ENCODE results near the gene SZRD1.

Gene SZRD1

DNA sequence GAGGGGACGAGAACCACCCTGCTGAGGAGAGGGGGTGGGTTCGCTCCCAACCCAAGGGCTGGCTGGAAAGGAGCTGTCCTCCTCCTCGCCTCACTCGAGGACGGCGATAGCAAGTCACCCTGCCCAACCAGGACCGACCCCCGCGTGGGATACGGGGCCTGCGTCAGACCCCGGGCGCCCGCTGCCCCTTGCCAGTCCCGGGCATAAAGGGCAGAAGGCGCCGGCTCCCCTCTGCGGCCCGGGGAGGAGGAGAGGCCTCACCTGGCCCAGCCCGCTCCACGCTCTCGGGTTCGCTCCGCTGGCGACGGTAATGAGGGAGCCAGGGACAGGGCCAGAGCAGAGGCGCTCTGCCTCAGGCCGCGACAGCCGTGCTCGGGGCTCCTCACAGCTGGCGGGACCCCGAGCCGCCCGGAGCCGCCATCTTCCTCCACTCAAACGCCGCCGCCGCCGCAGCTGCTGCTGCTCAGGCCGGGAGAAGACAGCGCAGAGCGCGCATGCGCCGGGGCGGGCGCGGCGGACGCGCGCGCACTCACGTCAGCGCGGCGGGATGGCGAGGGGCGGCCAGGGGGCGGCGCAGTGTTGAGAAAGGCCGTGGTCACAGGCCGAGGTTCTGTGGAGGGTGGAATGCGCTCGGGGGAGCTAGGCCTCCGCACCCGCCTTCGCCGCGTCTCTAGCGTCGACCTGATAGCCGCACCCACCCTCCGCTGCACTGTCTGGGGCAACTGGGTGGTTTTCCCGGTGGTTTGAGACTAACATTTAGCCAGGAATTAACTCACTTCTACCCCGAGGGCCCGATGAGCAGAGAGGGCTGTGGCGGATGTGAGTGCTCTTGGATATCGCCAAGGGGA is 14.8 kb upstream of the SZRD1 start, which contains the start of gene FBXO42:
TSS of gene FBXO42 (minus strand) at position 487 of the 848 bp plus-strand sequence. CDS start 37,062 bp downstream, outside the sequence.
- no peak for TF ChIP-seq GATA3 (IDR thresholded peaks at IDR 0.05; ENCODE audit: low read depth, low read length)
- TF ChIP-seq GATA2 (IDR thresholded peaks at IDR 0.05; ENCODE audit: low read depth, low read length), result no peak; the same call in 1 of the 2 replicates

DNA sequence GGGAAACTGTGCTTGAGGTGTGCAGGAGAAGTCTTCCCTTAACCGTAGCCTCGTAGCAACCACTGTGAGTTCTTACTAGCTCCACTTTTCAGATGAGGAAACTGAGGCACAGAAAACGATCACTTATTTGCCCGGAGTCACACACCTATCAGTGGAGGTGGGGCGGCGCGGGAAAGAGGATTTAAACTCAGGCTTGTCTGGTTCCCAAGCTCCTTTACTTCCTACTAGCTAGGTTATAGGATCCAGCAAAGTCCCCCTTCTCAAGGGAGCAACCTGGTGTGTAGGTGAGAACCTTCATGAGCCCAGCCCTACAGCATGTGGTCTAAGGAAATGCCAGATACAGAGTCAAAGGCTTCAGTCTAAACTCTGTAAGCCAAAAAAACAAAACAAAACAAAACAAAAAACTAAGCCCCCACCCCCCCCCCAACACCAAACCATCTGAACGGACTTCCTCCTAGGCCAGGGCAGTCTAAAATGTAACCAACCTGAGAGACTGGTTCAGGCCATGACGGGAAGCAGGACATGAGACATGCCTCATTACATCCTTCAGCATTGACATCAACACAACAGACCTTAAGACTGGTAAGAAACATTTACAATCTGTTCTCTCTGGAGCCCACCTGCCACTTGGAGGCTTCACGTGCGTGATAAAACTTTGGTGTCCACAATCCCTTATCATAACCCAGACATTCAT is 14.1 kb upstream of the SZRD1 start:
- TF ChIP-seq GATA2 (IDR thresholded peaks at IDR 0.05; ENCODE audit: low read depth, low read length) (no peak), GATA3 (IDR thresholded peaks at IDR 0.05; ENCODE audit: low read depth, low read length) (no peak)

DNA sequence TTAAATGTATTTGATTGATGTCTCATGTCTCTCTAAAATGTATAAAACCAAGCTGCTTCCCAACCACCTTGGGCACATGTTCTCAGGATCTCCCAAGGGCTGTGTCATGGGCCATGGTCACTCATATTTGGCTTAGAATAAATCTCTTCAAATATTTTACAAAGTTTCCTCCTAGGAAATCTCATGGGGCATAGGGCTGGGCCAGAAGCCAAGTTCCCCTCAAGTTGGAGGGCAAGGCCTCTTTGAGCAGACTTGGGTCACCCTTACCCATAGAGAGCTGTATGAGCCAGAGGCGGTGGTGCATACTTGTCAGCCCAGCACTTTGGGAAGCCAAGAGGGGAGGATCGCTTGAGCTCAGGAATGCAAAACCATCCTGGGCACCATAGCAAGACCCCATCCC is 12.4 kb upstream of the SZRD1 start:
- TF ChIP-seq GATA2 (IDR thresholded peaks at IDR 0.05; ENCODE audit: low read depth, low read length) (no peak), GATA3 (IDR thresholded peaks at IDR 0.05; ENCODE audit: low read depth, low read length) (no peak)

DNA sequence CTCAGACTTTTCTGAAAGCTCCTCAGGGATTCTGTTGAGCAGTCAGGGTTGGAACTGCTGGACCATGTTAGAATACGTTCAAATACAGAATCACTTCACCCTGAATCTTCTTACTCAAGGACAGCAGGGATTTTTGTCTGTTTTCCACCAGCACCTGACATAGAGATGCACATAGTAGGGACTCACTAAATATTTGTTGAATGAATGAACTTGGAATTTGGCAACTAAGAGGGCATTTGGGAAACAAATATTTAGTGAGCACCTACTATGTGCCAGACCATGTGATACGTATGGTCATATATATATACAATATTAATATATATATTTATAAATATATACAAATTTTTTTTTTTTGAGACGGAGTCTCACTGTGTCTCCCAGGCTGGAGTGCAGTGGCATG is 10.2 kb upstream of the SZRD1 start:
- no peak for TF ChIP-seq GATA3 (IDR thresholded peaks at IDR 0.05; ENCODE audit: low read depth, low read length)
- TF ChIP-seq GATA2 (IDR thresholded peaks at IDR 0.05; ENCODE audit: low read depth, low read length), result no peak

DNA sequence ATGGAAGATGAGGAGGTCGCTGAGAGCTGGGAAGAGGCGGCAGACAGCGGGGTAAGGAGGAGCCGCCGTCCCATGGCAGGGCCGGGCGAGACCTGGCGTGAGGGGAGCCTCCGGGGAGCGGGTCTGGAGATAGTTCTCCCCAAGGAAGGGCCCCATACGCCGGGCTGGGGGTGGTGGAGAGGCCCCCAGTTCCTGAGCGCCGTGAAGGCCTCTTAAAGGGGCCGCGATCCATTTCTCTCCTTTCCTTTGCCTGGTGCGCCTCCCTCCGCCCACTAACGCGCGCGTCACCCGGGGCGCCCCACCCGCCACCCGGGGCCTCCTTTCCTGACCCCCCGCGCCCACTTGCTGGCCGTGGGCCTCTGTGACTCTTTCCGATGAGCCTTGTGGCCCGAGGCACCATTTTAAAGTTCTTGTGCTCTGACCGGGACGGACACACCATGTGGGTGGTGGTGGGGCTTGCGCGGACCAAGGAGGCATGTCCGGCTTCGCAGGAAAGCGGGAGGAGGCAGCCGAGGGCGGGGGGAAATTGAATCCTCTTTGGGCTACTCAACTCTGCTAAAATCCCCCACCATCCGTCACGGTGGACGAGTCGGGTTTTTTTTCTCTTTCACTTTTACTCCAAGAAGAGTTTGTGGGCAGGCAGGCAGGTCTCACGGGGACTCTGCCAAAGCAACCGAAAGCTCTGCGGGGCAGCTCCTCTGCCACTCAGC is 371 bp downstream of the SZRD1 start:
- TF ChIP-seq GATA3 (IDR thresholded peaks at IDR 0.05; ENCODE audit: low read depth, low read length) (no peak), GATA2 (IDR thresholded peaks at IDR 0.05; ENCODE audit: low read depth, low read length) (no peak)

DNA sequence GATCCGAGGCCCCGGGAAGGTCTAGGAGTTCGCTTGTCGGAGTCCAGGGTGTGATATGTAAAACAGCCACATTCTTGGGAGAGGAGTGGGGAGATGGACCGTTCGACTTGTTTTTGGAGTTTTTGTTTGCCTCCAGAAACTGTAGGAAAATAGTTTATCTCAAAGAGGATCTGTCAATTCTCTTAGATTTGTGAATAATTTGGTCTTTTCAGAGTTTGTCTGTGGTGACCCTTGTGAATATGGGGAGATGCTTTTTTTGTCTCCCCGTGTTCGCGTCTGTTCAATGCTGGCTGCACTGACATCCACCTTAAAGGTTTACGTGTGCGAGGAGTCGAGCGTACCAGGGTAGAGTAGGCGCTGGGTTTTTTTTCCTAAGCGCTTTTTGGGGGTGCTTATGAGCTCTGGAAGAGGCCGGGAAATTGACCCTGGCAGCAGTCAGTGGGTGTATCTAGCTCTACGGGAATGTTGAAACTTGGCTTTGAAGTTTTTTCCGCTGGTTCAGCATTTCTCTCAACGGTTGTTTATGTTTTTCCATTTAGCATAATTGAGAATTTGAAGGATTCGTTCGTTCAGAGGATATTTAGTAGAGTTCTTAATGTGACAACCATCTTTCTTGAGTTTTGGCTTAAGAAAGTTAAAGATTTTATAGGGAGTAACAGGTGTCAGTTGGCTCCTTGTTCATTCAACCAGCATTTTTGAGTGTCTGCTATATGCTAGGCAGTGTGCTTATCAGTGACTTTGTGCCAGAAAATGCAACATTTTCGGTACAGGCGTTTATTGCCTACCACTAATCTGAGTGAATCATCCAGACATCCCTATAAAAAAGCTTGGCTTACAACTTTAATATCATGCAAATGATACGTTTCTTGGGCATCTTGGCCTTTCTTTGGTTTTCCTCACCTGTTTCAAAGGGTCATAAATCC is 1.2 kb downstream of the SZRD1 start:
- TF ChIP-seq GATA2 (IDR thresholded peaks at IDR 0.05; ENCODE audit: low read depth, low read length) (no peak), GATA3 (IDR thresholded peaks at IDR 0.05; ENCODE audit: low read depth, low read length) (no peak)

DNA sequence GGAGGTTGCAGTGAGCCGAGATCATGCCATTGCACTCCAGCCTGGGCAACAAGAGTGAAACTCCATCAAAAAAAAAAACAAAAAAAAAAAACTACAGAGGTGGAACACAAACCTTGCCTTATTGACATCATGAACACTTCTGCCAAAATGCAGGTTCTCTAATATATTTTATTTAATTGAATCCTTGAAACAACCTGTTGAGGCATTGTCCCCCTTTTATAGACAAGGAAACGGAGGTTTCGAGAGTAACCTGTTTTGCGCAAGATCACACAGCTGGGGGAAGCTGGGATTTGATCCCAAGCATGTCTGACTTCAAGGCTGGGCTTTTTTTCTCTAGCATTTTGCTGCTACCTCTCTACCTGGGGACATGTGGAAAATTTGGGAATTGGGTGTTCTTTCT is 2.8 kb downstream of the SZRD1 start:
- TF ChIP-seq GATA3 (IDR thresholded peaks at IDR 0.05; ENCODE audit: low read depth, low read length) (no peak), GATA2 (IDR thresholded peaks at IDR 0.05; ENCODE audit: low read depth, low read length) (no peak)

DNA sequence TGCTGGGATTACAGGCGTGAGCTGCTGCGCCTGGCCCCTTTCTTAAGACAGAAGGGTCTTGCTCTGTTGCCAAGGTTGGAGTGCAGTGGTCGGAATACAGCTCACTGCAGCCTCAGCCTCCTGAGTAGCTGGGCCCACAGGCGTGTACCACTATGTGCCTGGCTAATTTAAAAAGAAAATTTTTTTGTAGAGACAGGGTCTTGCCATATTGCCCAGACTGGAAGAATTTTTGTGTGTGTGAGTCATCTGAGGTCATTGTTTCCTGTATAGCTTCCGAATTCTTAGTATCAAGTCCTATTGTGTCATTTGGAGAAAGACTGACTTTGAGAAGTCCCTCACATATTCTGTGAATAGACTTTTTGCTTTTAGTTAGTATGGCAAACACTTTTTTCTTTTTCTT is 4.7 kb downstream of the SZRD1 start:
- TF ChIP-seq GATA3 (IDR thresholded peaks at IDR 0.05; ENCODE audit: low read depth, low read length), result no peak
- TF ChIP-seq GATA2 (IDR thresholded peaks at IDR 0.05; ENCODE audit: low read depth, low read length), result no peak

DNA sequence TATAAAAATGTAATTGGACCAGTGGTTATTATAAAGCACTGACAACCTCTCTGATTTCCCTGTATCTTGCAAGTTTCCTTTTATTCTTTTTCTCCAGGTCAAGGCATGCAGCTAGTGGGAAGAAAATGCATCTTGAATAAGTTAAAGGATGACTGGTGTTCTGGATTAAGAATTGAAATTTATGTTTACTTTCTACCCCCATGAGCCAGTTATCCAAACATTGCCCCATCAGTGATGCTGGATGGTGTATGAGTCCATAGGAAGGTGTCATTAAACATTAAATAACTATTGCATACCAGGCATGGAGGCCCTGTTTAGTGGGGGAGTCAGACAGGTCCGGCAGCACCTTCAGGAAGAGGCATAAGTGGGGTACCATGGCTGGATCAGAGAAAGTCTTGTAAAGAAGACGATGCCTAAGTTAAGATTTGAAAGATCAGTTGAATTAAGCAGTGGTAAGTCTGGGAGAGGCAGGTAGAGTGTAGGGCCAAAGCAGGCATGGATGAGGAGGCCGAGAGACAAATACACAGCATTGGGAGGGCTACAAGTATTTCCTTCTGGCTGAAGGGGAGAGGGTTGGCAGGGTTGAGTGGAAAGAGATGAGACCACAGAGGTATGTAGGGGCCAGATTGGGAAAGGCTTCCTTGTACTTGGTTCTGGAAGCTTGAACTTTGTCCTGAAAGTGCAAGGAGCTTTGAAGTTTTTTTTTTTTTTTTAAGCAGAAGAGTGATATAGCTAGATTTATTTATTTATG is 5.7 kb downstream of the SZRD1 start:
- TF ChIP-seq GATA3 (IDR thresholded peaks at IDR 0.05; ENCODE audit: low read depth, low read length) (no peak), GATA2 (IDR thresholded peaks at IDR 0.05; ENCODE audit: low read depth, low read length) (no peak)

DNA sequence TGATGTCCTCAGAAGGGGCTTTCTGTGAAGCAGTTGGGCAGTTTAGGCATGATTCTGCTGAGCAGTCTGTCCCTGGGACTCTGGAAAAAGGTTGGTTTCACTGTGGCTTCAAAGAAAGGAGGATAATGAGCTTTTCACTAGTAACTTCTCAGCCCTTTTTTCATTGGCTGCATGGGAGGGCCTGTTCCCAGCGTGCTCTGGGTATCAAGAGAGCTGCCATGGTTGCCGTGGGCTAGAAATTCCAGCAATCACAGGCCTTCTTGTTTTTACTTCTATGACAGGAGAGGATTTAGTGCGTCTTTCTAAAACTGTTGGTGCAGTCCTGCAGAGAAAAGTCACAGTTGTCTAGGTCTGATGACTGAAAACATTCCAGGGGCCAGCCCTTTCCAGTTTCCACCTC is 7.2 kb downstream of the SZRD1 start:
- TF ChIP-seq GATA2 (IDR thresholded peaks at IDR 0.05; ENCODE audit: low read depth, low read length) (no peak), GATA3 (IDR thresholded peaks at IDR 0.05; ENCODE audit: low read depth, low read length) (no peak)

DNA sequence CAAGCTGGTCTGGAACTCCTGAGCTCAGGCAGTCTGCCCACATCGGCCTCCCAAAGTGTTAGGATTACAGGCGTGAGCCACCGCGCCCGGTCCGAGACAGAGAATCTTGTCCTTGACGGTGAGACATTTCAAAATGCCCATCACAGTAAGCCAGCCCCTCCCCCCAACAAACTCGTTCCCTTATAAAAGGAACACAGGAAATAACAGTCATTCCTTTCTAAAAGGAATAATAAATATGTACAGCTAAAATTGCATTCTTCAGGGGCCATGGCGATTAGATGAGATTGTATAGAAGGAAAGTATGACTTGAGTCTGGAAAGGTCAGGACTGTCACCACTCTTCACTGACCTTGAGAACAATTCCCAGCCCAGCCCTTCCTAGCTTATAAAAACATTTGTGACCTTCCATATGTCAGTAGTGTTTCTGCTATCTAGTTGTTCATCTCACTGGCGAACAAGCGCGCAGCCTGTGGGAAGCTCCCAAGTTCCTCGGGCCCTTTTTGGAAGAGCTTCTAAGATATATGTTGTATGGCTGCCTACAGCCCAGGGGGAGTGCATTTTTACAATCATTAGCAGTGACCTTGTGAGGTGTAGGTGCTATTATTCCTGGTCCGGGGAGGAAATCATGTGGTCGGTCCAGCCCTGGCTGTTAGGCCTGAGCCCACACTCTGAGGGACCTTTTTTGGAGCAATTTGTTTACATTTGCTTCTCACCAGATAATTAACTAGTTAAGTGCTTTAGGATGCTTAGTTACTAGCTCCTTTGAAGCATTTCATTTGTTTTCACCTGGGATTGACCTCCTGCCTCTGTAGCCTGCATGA is 8.7 kb downstream of the SZRD1 start:
- no peak for TF ChIP-seq GATA3 (IDR thresholded peaks at IDR 0.05; ENCODE audit: low read depth, low read length)
- peak; percentile 38; the same call in 1 of the 2 replicates for TF ChIP-seq GATA2 (IDR thresholded peaks at IDR 0.05; ENCODE audit: low read depth, low read length)

DNA sequence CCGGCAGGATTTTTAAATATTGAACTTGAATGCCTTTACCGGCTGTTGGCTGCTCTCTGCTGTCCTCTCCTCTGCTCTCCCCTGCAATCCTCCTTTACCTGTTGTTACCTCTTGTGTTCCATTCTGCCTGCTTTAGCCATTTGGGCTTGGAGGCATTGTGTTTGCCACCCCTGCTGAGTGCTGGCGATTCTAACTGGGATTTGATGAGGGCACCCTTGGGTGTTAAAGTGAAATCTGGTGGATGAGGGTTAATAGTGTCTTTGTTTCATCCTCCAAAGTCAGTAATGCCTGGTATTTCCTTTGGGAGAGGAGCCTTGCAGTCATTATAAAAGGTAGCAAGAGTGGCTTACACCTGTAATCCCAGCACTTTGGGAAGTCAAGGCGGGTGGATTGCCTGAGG is 9.9 kb downstream of the SZRD1 start:
- TF ChIP-seq GATA3 (IDR thresholded peaks at IDR 0.05; ENCODE audit: low read depth, low read length) (no peak), GATA2 (IDR thresholded peaks at IDR 0.05; ENCODE audit: low read depth, low read length) (no peak)
